Measurements from ENCODE around the gene POLK.

POLK gene

DNA sequence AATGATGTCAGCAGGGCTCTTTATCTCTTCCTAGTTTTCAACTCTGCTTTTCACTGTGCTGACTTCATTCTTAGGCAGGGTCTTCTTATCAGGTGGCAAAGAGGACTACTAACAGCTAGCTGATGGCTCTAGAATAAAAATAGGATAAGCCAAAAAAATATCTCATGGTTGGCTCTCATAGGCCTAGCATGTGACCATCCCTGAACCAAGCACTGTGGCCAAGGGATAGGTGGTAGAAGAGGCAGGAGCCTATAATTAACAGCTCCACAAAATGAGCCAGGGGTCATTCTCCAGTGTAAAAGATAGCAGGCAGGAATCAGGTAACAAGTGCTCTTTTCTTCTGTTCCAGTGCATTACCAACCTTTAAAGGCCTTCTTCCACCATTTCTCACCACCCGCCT, 120.6 kb downstream of the POLK start:
- no peaks in the 10 kb centered on the region for H3K4me1 ChIP-seq (ENCODE audit: control insufficient read depth, insufficient read depth, low read length)
- no peak overlapping the region for H3K4me3 ChIP-seq (ENCODE audit: low read depth, low read length)
- H3K9me3 ChIP-seq (ENCODE audit: control insufficient read depth, insufficient read depth, low read length): no peaks in the 10 kb centered on the region
- no peaks in the 10 kb centered on the region for H3K36me3 ChIP-seq (ENCODE audit: control insufficient read depth, insufficient read depth, low read length)
- H3K9ac ChIP-seq (ENCODE audit: low read depth, low read length): no peak overlapping the region
- H3K27me3 ChIP-seq (ENCODE audit: control insufficient read depth, insufficient read depth, low read length): no peaks in the 10 kb centered on the region

DNA sequence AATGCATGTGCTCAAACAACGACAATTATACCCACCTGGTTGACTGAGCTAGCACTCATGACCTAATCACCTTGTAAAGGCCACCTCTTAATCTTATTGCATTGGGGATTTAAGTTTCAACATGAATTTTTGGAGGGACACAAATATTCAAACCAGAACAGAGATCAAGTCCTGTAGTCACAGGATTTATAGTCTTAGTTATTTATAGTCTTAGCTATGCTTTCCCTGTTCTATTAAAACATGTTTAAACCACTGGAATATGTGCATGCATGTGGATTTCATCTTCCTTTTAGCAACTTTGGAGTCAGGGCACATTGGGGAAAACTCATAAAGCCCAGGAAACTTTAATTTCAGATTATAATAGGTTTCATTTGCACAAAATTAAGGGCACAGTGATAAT, 126.3 kb downstream of the POLK start:
- Histone ChIP-seq H3K9ac (ENCODE audit: low read depth, low read length) (no peak overlapping the region), H3K4me1 (ENCODE audit: control insufficient read depth, insufficient read depth, low read length) (no peaks in the 10 kb centered on the region), H3K4me3 (ENCODE audit: low read depth, low read length) (no peak overlapping the region), H3K27me3 (ENCODE audit: control insufficient read depth, insufficient read depth, low read length) (no peaks in the 10 kb centered on the region), H3K9me3 (ENCODE audit: control insufficient read depth, insufficient read depth, low read length) (no peaks in the 10 kb centered on the region), H3K36me3 (ENCODE audit: control insufficient read depth, insufficient read depth, low read length) (no peaks in the 10 kb centered on the region)

DNA sequence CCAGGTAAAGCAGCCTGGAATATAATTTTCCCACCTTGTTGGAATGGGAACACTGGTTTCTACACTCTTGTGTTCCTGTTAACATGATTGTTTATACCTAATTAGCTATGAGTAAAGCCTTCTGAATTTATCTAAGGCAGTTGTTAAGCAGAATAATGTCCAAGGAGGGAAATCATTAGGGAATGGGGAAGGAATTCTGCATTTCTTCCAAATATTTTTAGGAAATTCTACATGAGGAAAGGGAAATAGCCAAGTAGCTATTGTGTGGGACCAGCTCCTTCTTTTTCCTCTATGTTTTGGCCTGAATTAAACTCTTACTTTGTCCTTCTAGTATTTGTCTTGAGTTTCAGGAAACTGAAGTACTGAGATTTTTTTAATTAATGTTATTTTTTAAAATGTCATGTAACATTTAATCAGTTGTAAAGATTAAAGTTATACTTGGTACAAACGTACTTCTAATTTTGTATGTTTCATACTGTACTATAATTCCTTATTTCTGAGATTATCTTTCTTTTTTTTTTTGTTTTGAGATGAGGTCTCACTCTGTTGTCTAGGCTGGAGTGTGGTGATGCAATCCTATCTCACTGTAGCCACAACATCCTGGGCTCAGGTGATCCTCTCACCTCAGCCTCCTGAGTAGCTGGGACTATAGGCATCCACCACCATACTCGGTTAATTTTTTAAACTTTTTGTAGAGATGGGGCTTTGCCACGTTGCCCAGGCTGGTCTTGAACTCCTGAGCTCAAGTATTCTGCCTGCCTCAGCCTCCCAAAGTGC, 128.0 kb downstream of the POLK start:
- Histone ChIP-seq H3K4me1 (ENCODE audit: control insufficient read depth, insufficient read depth, low read length) (no peaks in the 10 kb centered on the region), H3K9me3 (ENCODE audit: control insufficient read depth, insufficient read depth, low read length) (no peaks in the 10 kb centered on the region), H3K27me3 (ENCODE audit: control insufficient read depth, insufficient read depth, low read length) (no peaks in the 10 kb centered on the region), H3K4me3 (ENCODE audit: low read depth, low read length) (no peak overlapping the region), H3K36me3 (ENCODE audit: control insufficient read depth, insufficient read depth, low read length) (no peaks in the 10 kb centered on the region), H3K9ac (ENCODE audit: low read depth, low read length) (no peak overlapping the region)

DNA sequence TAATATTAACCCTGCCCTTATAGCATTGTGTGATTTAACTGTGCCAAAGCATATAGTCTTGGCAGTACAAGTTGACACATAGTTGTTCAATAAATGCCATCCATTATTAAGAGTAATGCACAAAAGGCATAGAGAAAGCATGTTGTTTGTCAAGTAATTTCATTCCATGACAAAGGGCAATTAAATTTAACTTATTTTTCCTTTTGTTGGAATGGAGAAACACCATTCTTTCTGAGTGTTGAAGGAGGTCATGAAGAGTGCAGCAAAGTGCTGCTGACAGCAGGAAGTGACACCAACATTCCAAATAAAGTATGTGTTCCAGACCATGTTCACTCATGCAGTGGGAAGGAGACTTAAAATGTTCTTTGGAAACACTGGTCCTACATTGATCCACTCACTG, 128.7 kb downstream of the POLK start:
- no peak overlapping the region for H3K4me3 ChIP-seq (ENCODE audit: low read depth, low read length)
- H3K27me3 ChIP-seq (ENCODE audit: control insufficient read depth, insufficient read depth, low read length): no peaks in the 10 kb centered on the region
- no peaks in the 10 kb centered on the region for H3K9me3 ChIP-seq (ENCODE audit: control insufficient read depth, insufficient read depth, low read length)
- H3K36me3 ChIP-seq (ENCODE audit: control insufficient read depth, insufficient read depth, low read length): no peaks in the 10 kb centered on the region
- H3K9ac ChIP-seq (ENCODE audit: low read depth, low read length): no peak overlapping the region
- no peaks in the 10 kb centered on the region for H3K4me1 ChIP-seq (ENCODE audit: control insufficient read depth, insufficient read depth, low read length)

DNA sequence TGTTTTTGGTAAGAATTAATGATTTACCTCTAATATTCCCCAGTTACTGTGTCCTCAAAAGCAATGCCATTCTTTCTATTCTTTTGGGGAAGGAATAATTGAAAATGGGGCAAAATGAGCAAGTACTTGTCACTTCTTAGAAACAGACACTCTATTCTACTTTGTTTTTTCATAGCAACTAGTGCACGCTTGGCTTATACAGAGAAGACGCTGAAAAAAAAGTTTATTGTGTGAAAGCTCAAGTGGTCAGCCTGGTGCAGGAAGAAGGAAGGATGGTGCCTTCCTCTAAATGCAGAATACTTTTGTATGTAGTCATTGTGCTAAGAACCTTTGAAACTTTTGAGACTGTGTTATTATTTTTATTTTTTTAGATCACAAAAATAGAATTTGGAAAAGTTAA, 129.1 kb downstream of the POLK start:
- H3K9me3 ChIP-seq (ENCODE audit: control insufficient read depth, insufficient read depth, low read length): no peaks in the 10 kb centered on the region
- no peaks in the 10 kb centered on the region for H3K36me3 ChIP-seq (ENCODE audit: control insufficient read depth, insufficient read depth, low read length)
- H3K4me1 ChIP-seq (ENCODE audit: control insufficient read depth, insufficient read depth, low read length): no peaks in the 10 kb centered on the region
- H3K9ac ChIP-seq (ENCODE audit: low read depth, low read length): no peak overlapping the region
- no peaks in the 10 kb centered on the region for H3K27me3 ChIP-seq (ENCODE audit: control insufficient read depth, insufficient read depth, low read length)
- H3K4me3 ChIP-seq (ENCODE audit: low read depth, low read length): no peak overlapping the region

DNA sequence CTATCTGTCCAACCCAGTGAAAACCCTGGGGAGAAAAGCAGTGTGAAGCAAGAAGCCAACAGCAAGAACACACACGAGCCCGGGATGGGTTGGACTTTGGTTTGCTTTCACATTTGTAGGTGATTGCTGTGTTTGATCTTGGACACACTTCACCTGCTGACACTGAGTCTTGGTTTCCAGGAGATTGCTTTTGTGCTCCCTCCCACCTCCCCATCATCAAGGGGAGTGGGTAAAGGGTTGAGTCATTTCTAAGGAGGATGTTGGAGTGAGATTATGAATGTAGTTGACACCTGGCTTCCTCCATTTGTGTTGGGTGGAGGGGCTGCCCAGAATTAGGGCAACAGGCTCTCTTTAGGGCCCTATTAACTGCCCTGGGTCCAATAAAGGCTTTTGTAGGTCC, 137.0 kb downstream of the POLK start:
- no peaks in the 10 kb centered on the region for H3K36me3 ChIP-seq (ENCODE audit: control insufficient read depth, insufficient read depth, low read length)
- no peaks in the 10 kb centered on the region for H3K4me1 ChIP-seq (ENCODE audit: control insufficient read depth, insufficient read depth, low read length)
- no peak overlapping the region for H3K4me3 ChIP-seq (ENCODE audit: low read depth, low read length)
- no peaks in the 10 kb centered on the region for H3K9me3 ChIP-seq (ENCODE audit: control insufficient read depth, insufficient read depth, low read length)
- H3K9ac ChIP-seq (ENCODE audit: low read depth, low read length): no peak overlapping the region
- H3K27me3 ChIP-seq (ENCODE audit: control insufficient read depth, insufficient read depth, low read length): no peaks in the 10 kb centered on the region

All from iPS-15b (cell line).